Pulmonary artery endothelial cell (primary cell): ENCODE results near the gene TEX2. TPM values are rescaled to one million over a fixed set of nuclear protein-coding genes. Genes with fewer than 3 reads are reported as not detected.
"Not testable (repeated sequence)": the region's sequence is repeated elsewhere in the genome, so short reads cannot be mapped to it uniquely, and the experiment has no call there.

Source experiments
- DNase-seq: peaks from one replicate; pipeline ENCODE4 v3.0.0-alpha.2; 2011; ENCODE audit warnings: low read depth, low spot score
- total RNA-seq: library from RNA; depleted of rRNA; stranded (reverse); fragments of >200 nt; gene quantifications from 2 replicates; pipeline ENCODE4 v1.2.3, GENCODE V29; 2014

The TEX2 gene
- total RNA-seq, 1 donor from 2014 or later: 27.6 TPM

DNA sequence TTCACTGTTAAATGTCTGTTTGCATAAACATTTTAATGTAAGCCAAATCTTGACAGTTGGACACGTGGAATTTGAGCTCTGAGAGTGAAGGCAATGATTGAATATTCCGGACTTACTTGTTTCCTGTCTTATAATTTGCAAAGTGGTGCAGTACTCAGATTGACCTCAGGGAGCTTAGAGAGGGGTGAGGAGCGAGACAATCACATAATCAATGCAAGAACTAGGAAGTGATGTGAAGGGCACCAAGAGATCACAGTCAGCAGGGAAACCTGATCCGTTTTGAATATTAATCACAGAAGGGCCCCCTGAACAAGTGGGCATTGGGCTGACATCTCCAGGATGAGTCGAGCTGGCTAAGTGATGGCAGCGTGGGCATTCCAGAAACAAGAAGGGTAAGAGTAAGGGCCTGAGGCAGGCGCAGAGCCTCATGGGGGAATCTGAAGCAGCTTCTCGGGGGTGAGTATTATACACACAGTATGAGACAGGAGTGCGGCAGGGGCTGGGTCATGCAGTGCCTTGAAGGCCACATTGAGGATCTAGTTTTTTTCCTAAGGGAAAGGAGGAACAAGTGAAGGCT lies 26.1 kb downstream of the TEX2 start:
- no peak for DNase-seq

DNA sequence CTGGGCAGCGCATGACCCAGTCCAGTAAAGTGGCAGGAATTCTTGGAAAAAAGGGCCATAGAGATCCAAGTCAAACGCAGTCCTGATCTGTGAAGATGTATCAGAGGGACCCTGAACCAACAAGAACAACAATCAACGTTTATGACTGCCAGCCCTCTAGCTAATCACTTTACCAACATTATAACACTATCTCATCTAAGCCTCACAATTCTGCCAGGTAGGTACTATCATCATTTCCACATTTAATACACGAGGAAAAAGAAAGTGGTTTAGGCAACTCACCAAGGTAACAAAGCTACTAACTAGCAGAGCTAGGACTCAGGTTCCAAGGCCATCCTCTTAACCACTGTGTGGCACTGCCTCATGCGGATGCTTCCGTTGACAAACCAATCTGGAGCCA lies 28.1 kb downstream of the TEX2 start:
- DNase-seq: no peak

DNA sequence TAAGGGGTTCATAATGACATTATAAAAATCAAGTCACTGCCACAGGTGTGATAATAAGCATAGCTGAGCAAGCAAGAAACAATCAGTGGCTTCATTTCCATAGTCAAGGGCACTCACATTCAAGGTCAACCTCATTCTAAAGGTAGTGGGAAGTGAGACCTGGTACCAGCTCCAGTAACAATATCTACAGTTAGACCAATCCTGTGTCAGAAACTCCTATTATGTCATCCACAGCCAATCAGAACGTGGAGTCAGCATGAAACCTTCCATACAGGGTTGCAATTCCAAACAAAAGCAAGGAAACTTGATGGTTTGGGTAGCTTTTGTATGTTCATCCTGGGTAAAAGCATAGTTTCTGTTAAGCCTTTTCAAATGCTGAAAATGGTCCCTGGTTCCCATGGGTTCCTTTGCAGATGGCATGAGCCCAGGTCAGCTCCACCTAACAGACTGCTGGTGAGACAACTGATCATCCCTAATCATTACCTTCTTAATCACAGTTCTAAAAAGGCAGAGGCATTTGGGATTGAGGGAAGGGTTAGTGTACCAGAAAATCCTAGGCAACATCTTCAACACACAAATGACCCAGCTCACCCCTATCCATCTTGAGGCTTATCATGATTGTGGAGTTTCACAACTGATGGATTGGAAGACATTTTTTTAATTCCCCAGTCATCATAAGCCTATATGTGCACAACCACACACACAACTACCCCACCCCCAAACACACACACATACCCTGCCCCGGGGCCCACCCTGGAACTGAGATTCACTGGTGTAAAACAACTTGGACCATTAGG lies 30.4 kb downstream of the TEX2 start:
- DNase-seq: no peak

DNA sequence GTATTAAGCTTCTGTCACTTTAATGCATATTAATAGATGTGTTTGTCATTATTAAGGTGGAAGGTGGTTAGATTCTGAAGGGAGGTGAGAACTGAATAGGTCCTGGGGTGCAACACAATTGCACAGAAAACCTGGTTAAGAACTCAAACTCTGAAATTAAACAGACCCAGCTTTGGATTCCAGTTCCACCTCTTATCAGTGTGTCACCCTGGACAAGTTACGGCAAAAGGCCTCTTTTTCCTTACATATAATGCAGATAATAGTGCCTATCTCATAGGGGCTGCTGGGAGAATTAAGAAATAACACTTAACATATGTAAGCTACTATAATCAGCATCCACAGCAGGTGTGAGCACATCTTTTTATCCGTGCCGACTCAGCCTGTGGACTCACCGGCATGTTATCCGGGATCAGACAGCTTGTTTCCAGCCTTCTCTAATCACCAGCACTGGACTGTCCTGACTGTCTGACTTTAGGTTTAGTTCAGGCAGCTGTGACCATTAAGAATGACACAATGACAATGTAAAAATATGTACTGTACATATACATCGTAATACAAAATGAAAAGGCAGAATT lies 31.4 kb downstream of the TEX2 start:
- DNase-seq: no peak

DNA sequence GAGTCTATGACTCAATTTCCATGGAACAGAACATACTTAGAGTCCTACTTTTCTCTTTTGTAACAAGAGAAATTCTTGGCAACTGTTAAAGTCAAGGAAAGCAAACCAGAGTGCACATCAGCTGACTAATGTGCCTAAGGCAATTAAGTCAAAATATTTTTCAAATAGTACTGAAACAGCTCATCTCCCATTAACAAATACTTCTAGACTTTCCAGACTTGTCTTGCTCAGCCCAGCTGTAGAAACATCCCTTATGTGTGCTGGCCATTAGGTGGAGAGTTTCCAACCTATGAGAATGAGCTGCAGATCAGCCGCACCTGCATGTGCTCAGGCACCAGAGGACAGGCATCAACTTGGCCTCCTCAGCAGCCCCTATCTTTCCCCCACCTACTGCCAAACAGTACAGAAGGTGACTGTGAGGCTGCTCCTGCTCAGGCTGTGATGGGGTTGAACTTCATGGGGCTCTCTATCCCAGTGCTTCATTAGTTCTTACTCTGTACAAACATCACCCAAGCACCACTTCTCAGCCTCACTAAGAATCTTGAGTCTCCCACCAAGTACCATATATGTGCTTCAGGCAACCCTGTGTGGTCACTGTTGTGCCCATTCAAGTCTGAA lies 32.2 kb downstream of the TEX2 start:
- peak; percentile 57 for DNase-seq

DNA sequence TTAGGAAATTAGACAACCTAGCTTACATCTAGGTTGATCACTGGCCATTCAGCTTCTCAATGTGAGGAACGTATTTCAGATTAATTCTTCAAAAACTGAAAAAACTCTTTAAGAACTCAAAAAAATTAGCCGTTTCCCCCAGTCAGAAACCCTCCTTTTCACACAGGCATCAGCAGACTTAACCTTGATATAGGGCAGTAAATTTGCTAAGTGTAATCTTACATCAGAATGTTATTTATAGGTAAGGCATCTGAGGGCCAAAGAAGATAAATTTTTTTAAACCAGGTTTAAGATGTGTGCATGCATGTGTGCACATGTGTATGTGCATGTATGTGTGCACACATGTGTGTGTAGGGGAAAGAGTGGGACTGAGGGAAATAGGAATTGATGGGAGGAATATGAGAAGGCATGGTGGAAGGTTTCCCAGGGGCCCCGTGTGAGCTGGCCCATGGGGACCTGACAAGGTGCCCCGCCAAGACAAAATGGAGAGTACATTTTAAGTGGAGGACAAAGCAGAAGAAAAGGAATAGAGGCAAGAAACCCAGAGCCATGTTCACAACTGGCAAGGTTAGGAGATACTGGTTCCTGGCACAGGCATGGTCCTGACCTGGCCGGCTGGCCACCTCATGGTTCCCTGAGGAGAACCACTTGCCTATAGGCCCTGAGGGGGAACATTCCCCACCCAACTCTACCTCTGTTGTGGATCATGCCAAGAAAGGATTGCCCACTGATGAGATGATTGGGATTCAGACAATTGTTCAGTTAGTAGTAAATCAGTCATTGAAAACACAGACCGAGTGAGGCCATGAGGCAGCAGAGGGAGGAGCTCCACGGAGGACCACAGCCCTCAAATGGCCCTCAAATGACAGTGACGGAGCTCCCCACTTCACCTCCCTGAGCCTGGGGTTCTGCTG lies 33.0 kb downstream of the TEX2 start:
- no peak for DNase-seq

DNA sequence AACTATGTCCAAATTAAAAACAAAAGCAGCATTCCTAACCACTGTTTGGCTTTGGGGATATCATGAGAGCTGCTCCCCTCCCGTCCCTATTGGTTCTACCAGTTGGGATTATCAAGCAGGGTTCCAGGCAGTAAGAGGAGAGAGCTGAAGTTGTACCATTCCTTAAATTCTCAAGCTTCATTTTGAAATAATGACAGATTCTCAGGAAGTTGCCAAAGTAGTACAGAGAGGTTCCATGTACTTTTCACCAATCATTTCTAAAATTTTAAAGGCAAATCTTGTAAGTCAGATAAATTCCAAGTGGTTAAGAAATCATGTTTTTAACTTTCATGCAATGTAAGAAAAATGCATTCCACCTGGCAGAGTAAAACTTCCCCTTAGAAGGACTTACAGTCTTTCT lies 36.9 kb downstream of the TEX2 start:
- no peak for DNase-seq

DNA sequence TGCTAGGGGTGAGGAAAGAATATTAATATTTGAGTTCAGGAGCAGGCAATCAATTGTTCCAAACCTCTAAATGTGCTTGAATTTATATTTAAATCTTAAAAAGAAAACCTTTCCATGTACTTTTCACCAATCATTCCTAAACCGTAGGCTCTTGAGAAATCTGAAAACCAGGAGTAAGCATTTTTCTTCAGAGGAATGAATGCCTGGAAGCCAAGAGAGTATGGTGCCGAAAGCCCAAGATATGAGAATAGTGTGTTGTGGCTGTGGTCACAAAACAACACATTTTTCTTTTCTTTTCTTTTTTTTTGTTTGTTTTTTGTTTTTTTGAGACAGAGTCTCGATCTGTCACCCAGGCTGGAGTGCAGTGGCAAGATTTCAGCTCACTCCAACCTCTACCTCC lies 37.6 kb downstream of the TEX2 start:
- DNase-seq: no peak

DNA sequence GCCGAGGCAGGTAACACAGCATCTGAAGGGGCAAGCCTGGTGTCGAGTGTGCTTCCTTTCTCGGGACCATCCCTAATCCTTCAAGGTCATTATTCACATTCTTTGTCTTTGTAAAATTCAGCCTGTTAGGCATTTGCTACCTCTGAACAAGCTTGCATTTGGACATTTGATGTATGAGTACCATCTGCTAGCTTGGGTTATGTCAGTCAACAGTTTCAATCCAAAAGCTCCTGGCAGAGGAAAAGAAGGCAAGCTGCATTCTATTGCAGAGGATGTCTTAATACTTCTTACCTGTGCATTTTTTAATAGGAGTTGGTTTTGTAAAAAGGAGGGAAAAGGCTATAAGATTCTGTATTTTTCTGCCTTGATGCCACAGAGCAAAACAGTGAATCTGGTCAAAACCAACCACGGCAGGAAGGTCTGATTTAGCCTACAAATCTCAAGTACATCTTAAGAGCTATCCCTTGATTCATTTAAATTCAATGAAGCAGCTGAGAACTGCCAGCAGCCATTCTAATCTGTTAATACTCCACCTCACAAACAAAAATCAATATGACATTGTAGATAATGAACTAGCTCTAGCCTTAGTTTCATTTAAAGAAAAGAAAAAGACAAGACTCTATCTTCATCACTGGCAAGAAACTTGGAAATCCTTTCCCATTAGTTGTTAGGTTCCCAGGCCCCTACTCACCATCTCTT lies 39.0 kb downstream of the TEX2 start:
- DNase-seq: no peak

DNA sequence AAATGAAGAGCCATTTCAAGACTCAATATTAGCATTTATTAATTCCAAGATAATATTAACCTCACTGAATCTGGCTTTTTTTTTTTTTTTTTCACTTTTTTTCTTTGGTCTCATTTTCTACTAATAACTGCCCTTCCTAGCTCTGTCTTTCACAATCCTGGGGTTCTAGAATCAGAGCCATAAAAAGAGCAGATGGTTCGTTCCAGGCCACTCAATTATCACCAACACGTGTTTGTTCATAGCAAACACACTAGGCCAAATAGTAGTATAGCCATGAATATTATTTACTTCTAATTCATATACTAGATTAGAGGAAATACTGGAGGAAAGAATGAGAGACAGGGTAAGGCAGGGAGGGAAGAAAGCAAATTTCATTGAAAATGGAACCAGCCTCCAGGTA lies 39.8 kb downstream of the TEX2 start:
- no peak for DNase-seq

DNA sequence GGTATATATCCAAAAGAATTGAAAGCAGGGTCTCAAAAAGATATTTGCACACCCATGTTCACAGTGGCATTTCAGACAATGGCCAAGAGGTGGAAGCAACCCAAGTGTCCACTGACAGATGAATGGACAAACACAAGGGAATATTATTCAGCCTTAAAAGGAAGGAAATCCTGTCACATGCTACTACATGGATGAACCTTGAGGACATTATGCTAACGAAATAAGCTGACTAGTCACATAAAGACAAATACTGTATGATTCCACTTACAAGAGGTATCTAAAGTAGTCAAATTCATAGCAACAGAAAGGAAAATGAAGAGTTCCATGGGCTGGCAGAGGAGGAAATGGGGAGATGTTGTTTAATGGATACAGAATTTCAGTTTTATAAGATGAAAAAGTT lies 41.4 kb downstream of the TEX2 start:
- no peak for DNase-seq

DNA sequence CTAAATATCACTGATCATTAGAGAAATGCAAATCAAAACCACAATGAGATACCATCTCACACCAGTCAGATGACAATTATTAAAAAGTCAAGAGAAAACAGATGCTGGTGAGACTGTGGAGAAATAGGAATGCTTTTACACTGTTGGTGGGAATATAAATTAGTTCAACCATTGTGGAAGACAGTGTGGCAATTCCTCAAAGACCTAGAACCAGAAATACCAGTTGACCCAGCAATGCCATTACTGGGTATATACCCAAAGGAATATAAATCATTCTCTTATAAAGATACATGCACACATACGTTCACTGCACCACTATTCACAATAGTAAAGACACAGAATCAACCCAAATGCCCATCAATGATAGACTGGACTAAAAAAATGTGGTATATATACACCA lies 42.5 kb downstream of the TEX2 start:
- not testable (repeated sequence) for DNase-seq

DNA sequence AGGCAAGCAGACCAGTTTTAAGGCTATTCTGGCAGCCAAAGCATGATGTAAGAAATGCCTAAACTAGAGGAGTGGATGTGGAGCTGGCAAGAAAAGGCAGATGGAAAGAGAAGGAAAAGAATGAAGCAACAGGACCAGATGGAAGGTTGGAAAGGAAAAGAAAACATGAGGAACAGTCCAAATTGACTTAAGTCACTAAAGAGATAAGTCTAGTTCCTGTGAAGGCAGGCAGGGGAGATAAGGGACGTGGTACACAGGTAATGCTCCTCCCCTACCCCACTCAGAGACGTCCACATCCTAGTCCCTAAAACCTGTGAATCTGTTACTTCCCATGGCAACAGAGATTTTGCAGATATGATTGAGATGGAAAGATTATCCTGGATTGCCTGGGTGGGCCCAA lies 43.5 kb downstream of the TEX2 start:
- no peak for DNase-seq

DNA sequence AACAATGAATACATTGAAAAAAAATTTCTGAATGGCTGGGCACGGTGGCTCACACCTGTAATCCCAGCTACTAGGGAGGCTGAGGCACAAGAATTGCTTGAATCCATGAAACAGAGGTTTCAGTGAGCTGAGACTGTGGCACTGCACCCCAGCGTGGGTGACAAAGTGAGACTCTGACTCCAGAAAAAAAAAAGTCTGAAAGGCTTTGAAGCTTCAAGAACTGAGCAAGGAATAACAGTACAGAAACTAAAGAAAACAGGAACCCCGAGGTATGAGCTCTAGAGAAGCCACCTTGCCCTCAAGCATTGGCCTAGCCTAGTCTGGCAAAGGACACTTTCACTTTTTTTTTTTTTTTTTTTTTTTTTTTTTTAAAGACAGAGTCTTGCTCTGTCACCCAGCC lies 45.0 kb downstream of the TEX2 start:
- DNase-seq: no peak

DNA sequence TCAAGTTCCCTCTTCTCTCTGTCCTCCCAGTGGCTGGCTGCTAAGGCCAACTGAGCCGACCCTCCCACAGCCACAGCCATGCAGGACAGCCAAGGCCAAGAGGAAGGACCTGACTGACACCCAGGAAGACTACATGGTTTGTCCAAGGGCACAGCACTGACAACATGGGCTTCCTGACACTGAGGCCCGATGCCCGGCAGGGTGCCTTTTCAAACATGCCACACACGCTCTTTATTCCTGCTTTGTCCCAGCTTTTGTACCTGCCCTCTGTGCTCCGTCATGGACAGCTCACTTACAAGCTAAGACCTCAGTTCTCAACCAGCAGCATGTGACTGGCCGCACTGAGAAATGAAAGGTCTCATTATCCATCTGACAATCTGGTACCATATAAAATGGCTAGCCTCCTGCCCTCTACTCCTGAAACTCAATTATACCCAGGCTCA lies 45.8 kb downstream of the TEX2 start:
- no peak for DNase-seq

DNA sequence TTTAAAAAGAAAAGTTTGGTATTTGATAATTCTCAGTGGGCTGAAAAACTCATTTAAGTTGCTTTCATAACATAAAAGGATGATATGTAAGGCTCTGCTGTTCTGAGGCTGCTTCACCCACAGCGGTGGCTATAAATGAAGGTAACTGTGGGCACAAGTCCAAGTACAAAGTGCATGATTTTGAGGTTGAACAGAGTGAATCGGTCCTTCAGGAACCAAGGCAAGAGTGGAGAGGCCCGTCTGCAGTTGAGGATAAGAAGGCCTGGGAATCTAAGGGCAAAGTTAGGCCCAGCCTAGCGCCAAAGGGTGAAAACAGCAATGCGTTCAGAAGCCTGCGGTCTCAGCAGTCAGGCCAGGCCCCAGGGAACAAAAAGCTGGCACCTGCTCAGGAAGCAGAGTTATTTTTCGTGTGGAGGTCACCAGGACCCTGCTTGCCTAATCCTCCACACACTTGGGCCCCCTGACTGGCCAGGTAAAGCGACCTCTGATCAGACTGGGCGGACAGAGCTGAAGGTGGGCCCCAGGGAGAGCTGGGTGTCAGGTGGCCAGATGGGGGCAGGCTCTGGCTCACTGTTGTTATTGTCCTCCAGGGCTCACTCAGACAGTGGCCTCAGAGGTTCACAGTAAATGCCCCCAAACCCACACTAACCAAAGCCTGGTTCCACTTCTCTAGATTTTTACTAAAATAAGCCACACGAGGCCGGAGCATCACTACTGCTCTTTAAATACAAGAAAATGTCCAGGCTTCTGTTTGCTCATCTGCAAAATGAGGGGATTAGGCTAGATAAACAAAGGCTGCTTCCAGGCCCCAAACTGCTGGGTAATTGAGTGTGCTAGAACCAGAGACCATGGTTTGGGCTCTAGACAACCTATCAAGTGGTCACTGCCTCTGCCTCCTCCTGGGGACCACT lies 46.5 kb downstream of the TEX2 start:
- no peak for DNase-seq

DNA sequence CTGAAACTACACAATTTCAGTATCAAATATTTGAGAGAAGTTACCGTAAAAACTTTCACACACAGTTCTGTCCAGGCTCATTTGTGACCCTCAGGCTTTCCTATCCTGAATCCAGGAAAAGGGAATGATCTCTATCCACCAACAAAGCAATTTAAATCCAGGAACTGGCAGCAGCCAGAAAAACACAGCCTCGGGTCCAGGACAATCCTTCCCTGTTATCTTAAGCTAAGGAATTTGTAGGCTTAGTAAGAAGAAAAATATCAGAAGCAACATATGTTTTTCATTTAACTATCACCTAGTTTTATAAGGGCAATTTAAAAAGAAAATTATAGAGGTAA lies 47.1 kb downstream of the TEX2 start:
- no peak for DNase-seq

DNA sequence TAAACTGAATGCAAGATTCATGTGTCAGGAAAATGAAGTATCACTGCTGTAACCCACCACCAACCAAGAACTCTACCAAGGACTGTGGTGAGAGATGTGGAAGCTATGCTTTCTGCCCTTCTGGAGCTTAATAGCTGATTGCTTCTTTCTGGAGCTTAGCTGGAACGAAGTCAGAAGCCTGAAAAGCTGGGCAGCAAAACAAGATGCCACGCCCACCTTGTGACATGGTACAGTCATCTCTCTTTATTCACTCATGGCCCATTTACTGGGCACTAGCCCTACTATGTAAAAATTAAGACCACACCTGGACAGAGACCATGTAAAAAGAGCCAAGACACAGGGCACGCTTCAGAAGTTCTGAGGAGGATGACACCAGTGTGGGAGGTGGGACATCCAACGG lies 48.1 kb downstream of the TEX2 start:
- DNase-seq: no peak

DNA sequence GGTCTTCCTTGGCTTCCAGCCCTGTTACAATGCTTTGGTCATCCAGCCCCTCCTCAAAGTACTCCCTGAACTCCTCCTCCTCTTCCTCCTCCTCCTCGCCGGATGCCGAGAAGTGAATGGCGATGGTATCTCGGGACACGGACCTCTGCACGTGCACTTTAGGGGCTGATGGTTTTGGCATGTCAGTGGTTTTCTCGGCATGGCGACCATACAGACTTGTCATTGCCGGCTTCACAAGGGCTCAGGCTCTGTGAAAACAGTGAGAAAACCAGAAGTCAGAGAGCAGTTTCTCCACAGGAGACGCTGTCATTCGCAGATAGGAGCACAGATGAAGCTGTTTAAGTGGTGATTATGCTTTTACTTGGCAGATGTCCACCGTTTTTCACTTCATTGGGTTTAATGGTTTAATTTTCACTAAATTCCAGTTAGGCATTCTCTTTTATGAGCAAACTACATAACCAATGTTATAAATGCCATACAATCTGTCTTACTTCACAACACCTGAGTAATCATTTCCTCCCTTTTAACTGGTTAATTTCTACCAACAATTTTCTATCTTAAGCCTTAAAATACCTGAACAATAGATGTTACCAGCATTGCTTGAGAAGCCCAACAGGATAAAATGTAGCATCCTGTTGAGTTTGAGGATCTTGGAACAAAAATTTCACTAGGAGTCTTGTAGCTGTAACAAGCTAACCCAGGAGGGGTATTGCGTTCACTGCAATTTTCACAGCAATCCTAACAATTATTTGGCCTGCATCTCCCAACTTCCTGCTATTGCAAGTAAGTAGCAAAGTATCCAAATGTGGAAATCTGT lies 48.9 kb downstream of the TEX2 start:
- no peak for DNase-seq
